H1 (cell line): ENCODE results near the gene FSIP1. TPM values are rescaled to one million over a fixed set of nuclear protein-coding genes. Genes with fewer than 3 reads are reported as not detected.

ENCODE experiments used
- CTCF ChIA-PET: fragments of 300-600 bp; sonication (Branson Sonifier 250); formaldehyde crosslinking; loops from one replicate; lab custom pipeline; 2021; ENCODE audit not compliant: partially characterized antibody; lab: Charles Lee
- POLR2A ChIA-PET: fragments of 300-600 bp; sonication (Branson Sonifier 250); formaldehyde crosslinking; loops from one replicate; lab custom pipeline; 2021; ENCODE audit warnings: inconsistent platforms; ENCODE audit not compliant: partially characterized antibody; lab: Charles Lee
- DNase-seq, 2 experiments: peaks; one replicate each; pipeline versions ENCODE4 v3.0.0 to v3.0.0-alpha.2; 2010 to 2022; ENCODE audit warnings: low spot score in 2 of 2, low read depth in 1 of 2, mixed read lengths in 1 of 2
- FAIRE-seq: peaks from 2 replicates; lab custom pipeline; 2011; peaks lifted over from hg19 to GRCh38; lab: Jason Lieb, UNC
- H2AFZ ChIP-seq: 2 replicates; pipeline ENCODE4 v1.8.1; 2012; ENCODE audit warnings: low read length, inconsistent platforms
- H2AK5ac ChIP-seq: 2 replicates; pipeline ENCODE4 v1.6.1; 2013; ENCODE audit warnings: low read depth, low read length
- H2BK120ac ChIP-seq: replicated peaks from 2 replicates; pipeline ENCODE3; 2013; ENCODE audit warnings: low read depth, low read length, inconsistent platforms
- H2BK12ac ChIP-seq: 2 replicates; pipeline ENCODE4 v1.6.1; 2013; ENCODE audit warnings: low read depth, low read length
- H2BK15ac ChIP-seq: 2 replicates; pipeline ENCODE4 v1.6.1; 2013; ENCODE audit warnings: low read length
- H2BK20ac ChIP-seq: 2 replicates; pipeline ENCODE4 v1.6.1; 2013; ENCODE audit warnings: low read length
- H2BK5ac ChIP-seq: 2 replicates; pipeline ENCODE4 v1.6.1; 2013; ENCODE audit warnings: low read depth, low read length
- H3K14ac ChIP-seq: 2 replicates; pipeline ENCODE4 v1.6.1; 2013; ENCODE audit warnings: inconsistent platforms; ENCODE audit not compliant: insufficient read length
- H3K18ac ChIP-seq: 2 replicates; pipeline ENCODE4 v1.6.1; 2013; ENCODE audit warnings: low read length; ENCODE audit errors: extremely low read depth
- H3K23ac ChIP-seq: 2 replicates; pipeline ENCODE4 v1.6.1; 2013; ENCODE audit warnings: inconsistent platforms; ENCODE audit not compliant: insufficient read length
- H3K23me2 ChIP-seq: 2 replicates; pipeline ENCODE4 v1.6.1; 2013; ENCODE audit warnings: low read depth, low read length
- H3K27ac ChIP-seq: 2 replicates; pipeline ENCODE4 v1.6.1; 2011; ENCODE audit warnings: low read depth, low read length, inconsistent platforms
- H3K27me3 ChIP-seq, 4 experiments: replicated peaks in 1 of 4; 1 replicate in 1 of 4; 2 replicates in 3 of 4; pipeline versions ENCODE4 v1.6.1 to v1.8.1; 2011 to 2013; ENCODE audit warnings: low read length in 3 of 4, mild to moderate bottlenecking in 3 of 4, inconsistent platforms in 2 of 4, mixed read lengths in 2 of 4, moderate library complexity in 1 of 4; ENCODE audit not compliant: control insufficient read depth in 3 of 4, insufficient read depth in 3 of 4; ENCODE audit errors: extremely low read depth in 1 of 4
- H3K36me3 ChIP-seq, 4 experiments: 2 replicates each; pipeline versions ENCODE4 v1.6.1 to v1.8.1; 2011 to 2013; ENCODE audit warnings: mild to moderate bottlenecking in 4 of 4, low read length in 3 of 4, moderate library complexity in 2 of 4, control low read depth in 1 of 4, inconsistent platforms in 1 of 4; ENCODE audit not compliant: insufficient read depth in 4 of 4, control insufficient read depth in 2 of 4
- H3K4ac ChIP-seq: replicated peaks from 2 replicates; pipeline ENCODE3; 2013; ENCODE audit warnings: low read length, low read depth, mixed read lengths, inconsistent platforms; ENCODE audit not compliant: insufficient read length
- H3K4me1 ChIP-seq, 4 experiments: replicated peaks in 1 of 4; 1 replicate in 1 of 4; 2 replicates in 3 of 4; pipeline versions ENCODE4 v1.6.1 to v1.8.1; 2011 to 2013; ENCODE audit warnings: low read length in 3 of 4, inconsistent platforms in 2 of 4, mixed read lengths in 1 of 4; ENCODE audit not compliant: insufficient read depth in 4 of 4, control insufficient read depth in 3 of 4
- H3K4me2 ChIP-seq, 2 experiments: 2 replicates each; pipeline versions ENCODE4 v1.6.1 to v1.8.1; 2011 to 2013; ENCODE audit warnings: low read depth in 2 of 2, low read length in 2 of 2, control low read depth in 1 of 2, inconsistent platforms in 1 of 2, mild to moderate bottlenecking in 1 of 2; ENCODE audit not compliant: insufficient read depth in 1 of 2
- H3K4me3 ChIP-seq, 4 experiments: fragments of 200-600, 300-600 bp in 1 of 4; sonication (generic), shearing (Covaris generic), sonication (Bioruptor Twin) in 1 of 4; 2 replicates each; pipeline versions ENCODE4 v1.5.1 to v1.8.1; 2011 to 2016; ENCODE audit warnings: low read length in 4 of 4, low read depth in 3 of 4, control low read depth in 2 of 4, inconsistent platforms in 2 of 4, mild to moderate bottlenecking in 2 of 4, mixed read lengths in 1 of 4, moderate library complexity in 1 of 4; ENCODE audit not compliant: insufficient read depth in 2 of 4; ENCODE audit errors: extremely low read depth in 1 of 4
- H3K56ac ChIP-seq: replicated peaks from 2 replicates; pipeline ENCODE3; 2013; ENCODE audit warnings: low read depth, mild to moderate bottlenecking, mixed read lengths, low read length, inconsistent platforms; ENCODE audit not compliant: insufficient read length
- H3K79me1 ChIP-seq: 2 replicates; pipeline ENCODE4 v1.6.1; 2013; ENCODE audit warnings: low read depth, low read length, control low read depth
- H3K79me2 ChIP-seq, 2 experiments: 2 replicates each; pipeline versions ENCODE4 v1.6.1 to v1.8.1; 2012 to 2013; ENCODE audit warnings: low read length in 2 of 2, mild to moderate bottlenecking in 2 of 2, inconsistent platforms in 1 of 2; ENCODE audit not compliant: insufficient read depth in 2 of 2, control insufficient read depth in 1 of 2
- H3K9ac ChIP-seq, 4 experiments: replicated peaks in 1 of 4; 1 replicate in 1 of 4; 2 replicates in 3 of 4; pipeline versions ENCODE4 v1.6.1 to v1.8.1; 2011 to 2013; ENCODE audit warnings: low read depth in 3 of 4, low read length in 3 of 4, control low read depth in 2 of 4, mild to moderate bottlenecking in 2 of 4, moderate library complexity in 2 of 4, inconsistent platforms in 1 of 4; ENCODE audit errors: extremely low read depth in 1 of 4
- H3K9me3 ChIP-seq, 2 experiments: 2 replicates each; pipeline versions ENCODE4 v1.6.1 to v1.8.1; 2012 to 2013; ENCODE audit warnings: mild to moderate bottlenecking in 2 of 2, moderate library complexity in 2 of 2, control low read depth in 1 of 2, inconsistent platforms in 1 of 2, low read depth in 1 of 2, low read length in 1 of 2, mixed read lengths in 1 of 2; ENCODE audit not compliant: insufficient read depth in 2 of 2
- H4K20me1 ChIP-seq, 2 experiments: replicated peaks in 1 of 2; 2 replicates each; pipeline versions ENCODE3 to v1.8.1; 2011 to 2013; ENCODE audit warnings: inconsistent platforms in 2 of 2, low read length in 2 of 2, mild to moderate bottlenecking in 1 of 2; ENCODE audit not compliant: insufficient read depth in 2 of 2, control insufficient read depth in 1 of 2
- H4K5ac ChIP-seq: 2 replicates; pipeline ENCODE4 v1.6.1; 2013; ENCODE audit warnings: low read length, low read depth, mixed read lengths, inconsistent platforms; ENCODE audit not compliant: insufficient read length
- H4K8ac ChIP-seq: 2 replicates; pipeline ENCODE4 v1.8.0; 2013; ENCODE audit warnings: mild to moderate bottlenecking, moderate library complexity, low read length, inconsistent platforms; ENCODE audit not compliant: insufficient read depth; ENCODE audit errors: extremely low read depth
- H4K91ac ChIP-seq: replicated peaks from 2 replicates; pipeline ENCODE3; 2013; ENCODE audit warnings: low read length, mixed read lengths, inconsistent platforms; ENCODE audit not compliant: insufficient read length
- BCL11A ChIP-seq, 2 experiments: IDR thresholded peaks; one replicate each; pipeline ENCODE4 v1.6.1; 2011; ENCODE audit warnings: low read depth in 2 of 2, low read length in 2 of 2, mild to moderate bottlenecking in 2 of 2
- CHD2 ChIP-seq: IDR thresholded peaks from 2 replicates; pipeline ENCODE4 v1.6.1; 2012; ENCODE audit warnings: low read length, improper control_type of control experiment
- CTCF ChIP-seq, 3 experiments: IDR thresholded peaks; 1 replicate in 2 of 3; 2 replicates in 1 of 3; pipeline versions ENCODE4 v1.5.1 to v1.6.1; 2011; ENCODE audit warnings: low read length in 3 of 3, mild to moderate bottlenecking in 3 of 3, inconsistent platforms in 2 of 3, low read depth in 1 of 3, moderate library complexity in 1 of 3; ENCODE audit not compliant: insufficient read depth in 1 of 3; ENCODE audit errors: control extremely low read depth in 1 of 3
- POLR2AphosphoS5 ChIP-seq: IDR thresholded peaks from 2 replicates; pipeline ENCODE4 v1.6.1; 2011; ENCODE audit warnings: low read depth, low read length
- SP2 ChIP-seq: IDR thresholded peaks from 2 replicates; pipeline ENCODE4 v1.6.1; 2012; ENCODE audit warnings: mild to moderate bottlenecking, low read length, inconsistent platforms
- SRF ChIP-seq: IDR thresholded peaks from 2 replicates; pipeline ENCODE4 v1.6.1; 2011; ENCODE audit warnings: mild to moderate bottlenecking, low read depth, low read length, moderate library complexity
- WGBS, 2 experiments: shearing (Covaris generic) in 1 of 2; methylation state at CpG; one replicate each; pipeline versions ENCODE4 v1.1.6 to v1.1.7; 2013 to 2015; ENCODE audit warnings: low lambda C conversion rate in 2 of 2, mixed read lengths in 2 of 2, inconsistent platforms in 1 of 2, low coverage in 1 of 2, missing lambda C conversion rate in 1 of 2; ENCODE audit not compliant: insufficient replicate concordance in 2 of 2, insufficient coverage in 1 of 2, insufficient read length in 1 of 2; ENCODE audit errors: extremely low coverage in 1 of 2, missing lambda C conversion rate in 1 of 2; 5-methylcytosine and 5-hydroxymethylcytosine counted together
- polyA plus RNA-seq, 7 experiments: library from polyadenylated mRNA; depleted of rRNA in 3 of 7; stranded (reverse) in 5 of 7; unstranded in 2 of 7; fragments of >200 nt in 5 of 7; fragments of 200-250 nt in 2 of 7; gene quantifications; 1 replicate in 5 of 7; 2 replicates in 1 of 7; 4 replicates in 1 of 7; pipeline versions ENCODE4 v1.2.1 to v1.2.3, GENCODE V29; 2011 to 2013; ENCODE audit warnings: missing spikeins in 2 of 7, mixed read lengths in 2 of 7
- total RNA-seq: library from RNA; stranded (reverse); fragmentation: NEBNext Ultra II Directional; extraction: Animal tissue kit (Norgen Biotek cat#: 25700); gene quantifications from 2 replicates; pipeline ENCODE4 v1.2.1, GENCODE V29; 2021

The FSIP1 gene
- total and polyA plus RNA-seq, 2 of the 8 experiments (the other 6 are each of a cell fraction or from before 2014, with no cell fraction given) = 0.18 to 1.3 TPM

- Histone ChIP-seq H2AK5ac (no peak overlapping the region), H3K14ac (no peak overlapping the region), H2BK120ac (no peak overlapping the region), H3K23ac (no peak overlapping the region), H3K23me2 (no peaks in the 10 kb centered on the region), H3K4me2 (no peak overlapping the region), H4K8ac (no peak overlapping the region), H3K9me3 (no peaks in the 10 kb centered on the region), H3K79me1 (no peaks in the 10 kb centered on the region), H3K36me3 (no peaks in the 10 kb centered on the region), H3K9ac (no peak overlapping the region), H3K27me3 (peaks cover 0 to 5% (median 0%) of the 10 kb centered on the region in 4 experiments; a peak in 2 of 7 replicates), H2BK20ac (no peak overlapping the region), H3K4me3 (no peak overlapping the region), H2BK15ac (no peak overlapping the region), H4K5ac (no peak overlapping the region), H4K20me1 (no peaks in the 10 kb centered on the region), H3K4me1 (peaks cover 0 to 7% (median 4%) of the 10 kb centered on the region in 4 experiments; a peak in 5 of 7 replicates), H3K18ac (no peak overlapping the region), H2BK5ac (no peak overlapping the region), H3K56ac (no peak overlapping the region), H3K4ac (no peak overlapping the region)
- no peak for DNase-seq
- POLR2A ChIA-PET = no interaction called here
- TF ChIP-seq CTCF (IDR thresholded peaks at IDR 0.05; ENCODE audit: control extremely low read depth in 1 of 3, insufficient read depth in 1 of 3, low read depth in 1 of 3, low read length in 3 of 3) (no peak), POLR2AphosphoS5 (no peak), SP2 (no peak), BCL11A (IDR thresholded peaks at IDR 0.05; ENCODE audit: low read depth in 2 of 2, low read length in 2 of 2) (no peak), SRF (no peak), CHD2 (no peak)
- TF ChIP-seq, all 59 proteins: peak for 0
- H2AFZ ChIP-seq = no peak overlapping the region
- no peak overlapping the region for H4K91ac ChIP-seq
- H3K79me2 ChIP-seq = no peaks in the 10 kb centered on the region
- CTCF ChIA-PET = interaction anchor here (0.6 kb wide), 1 partner anchor 32 kb away, joined by 3 read pairs; no protein-coding TSS in a partner anchor
- no peak overlapping the region for H2BK12ac ChIP-seq
- WGBS, 2 experiments = 85% methylated on average over 1 of the region's 1 CpG; no CpG with 5 or more reads in 1 of the 2 experiments
- H3K27ac ChIP-seq = no peak overlapping the region
- no peak for FAIRE-seq
These were observed 208.2 kb downstream of the FSIP1 start for GRCh38 chr15:39574427-39574826.
